CD14-positive monocyte (primary cell): ENCODE results near the gene MAPK7. TPM values are rescaled to one million over a fixed set of nuclear protein-coding genes. Genes with fewer than 3 reads are reported as not detected.

Experiments
- DNase-seq, 3 donors: peaks; one replicate each; pipeline ENCODE4 v3.0.0-alpha.2; 2011 to 2022
- H2AFZ ChIP-seq: 2 replicates; pipeline ENCODE4 v1.6.0; 2012; ENCODE audit warnings: mild to moderate bottlenecking, low read depth, low read length, inconsistent platforms; ENCODE audit not compliant: insufficient read depth, poor library complexity, severe bottlenecking
- H3K27ac ChIP-seq, 2 donors: 1 replicate in 1 of 2; 2 replicates in 1 of 2; pipeline ENCODE4 v1.5.1; 2012 to 2013; ENCODE audit warnings: low read length in 2 of 2, control low read depth in 1 of 2, inconsistent platforms in 1 of 2, low read depth in 1 of 2, mild to moderate bottlenecking in 1 of 2
- H3K27me3 ChIP-seq, 2 donors: one replicate each; pipeline versions ENCODE4 v1.6.0 to v1.6.1; 2011 to 2013; ENCODE audit warnings: low read length in 2 of 2; ENCODE audit not compliant: control insufficient read depth in 2 of 2, insufficient read depth in 2 of 2
- H3K36me3 ChIP-seq, 2 donors: replicated peaks in 1 of 2; 1 replicate in 1 of 2; 2 replicates in 1 of 2; pipeline versions ENCODE4 v1.5.1 to v1.6.1; 2012 to 2013; ENCODE audit warnings: low read length in 2 of 2, control low read depth in 1 of 2, inconsistent platforms in 1 of 2, mild to moderate bottlenecking in 1 of 2; ENCODE audit not compliant: insufficient read depth in 2 of 2, control insufficient read depth in 1 of 2
- H3K4me1 ChIP-seq, 2 donors: 1 replicate in 1 of 2; 2 replicates in 1 of 2; pipeline versions ENCODE4 v1.5.1 to v1.6.1; 2012 to 2013; ENCODE audit warnings: low read length in 2 of 2, control low read depth in 1 of 2, inconsistent platforms in 1 of 2, mild to moderate bottlenecking in 1 of 2, moderate library complexity in 1 of 2; ENCODE audit not compliant: insufficient read depth in 2 of 2, control insufficient read depth in 1 of 2
- H3K4me2 ChIP-seq: replicated peaks from 2 replicates; pipeline ENCODE3; 2012; ENCODE audit warnings: low read length, moderate library complexity, mild to moderate bottlenecking; ENCODE audit not compliant: poor library complexity, severe bottlenecking; ENCODE audit errors: extremely low read depth
- H3K4me3 ChIP-seq, 3 experiments: fragments of 200-600 bp in 1 of 3; sonication (generic) in 1 of 3; replicated peaks in 1 of 3; 1 replicate in 2 of 3; 2 replicates in 1 of 3; pipeline ENCODE4 v1.5.1; 2011 to 2013; ENCODE audit warnings: low read length in 3 of 3, mild to moderate bottlenecking in 3 of 3, control low read depth in 2 of 3, low read depth in 2 of 3, inconsistent platforms in 1 of 3, moderate library complexity in 1 of 3
- H3K79me2 ChIP-seq: 2 replicates; pipeline ENCODE4 v1.6.0; 2012; ENCODE audit warnings: mild to moderate bottlenecking, control low read depth, inconsistent platforms, low read length, moderate library complexity; ENCODE audit not compliant: insufficient read depth
- H3K9ac ChIP-seq: 2 replicates; pipeline ENCODE4 v1.6.0; 2017; ENCODE audit warnings: low read length, mild to moderate bottlenecking; ENCODE audit not compliant: insufficient read depth, poor library complexity, severe bottlenecking
- H3K9me3 ChIP-seq, 2 donors: replicated peaks in 1 of 2; 1 replicate in 1 of 2; 2 replicates in 1 of 2; pipeline versions ENCODE4 v1.5.1 to v1.6.1; 2012 to 2013; ENCODE audit warnings: low read length in 2 of 2, control low read depth in 1 of 2; ENCODE audit not compliant: control insufficient read depth in 1 of 2, insufficient read depth in 1 of 2
- H4K20me1 ChIP-seq: 2 replicates; pipeline ENCODE4 v1.6.0; 2012; ENCODE audit warnings: mild to moderate bottlenecking, low read length, control low read depth, moderate library complexity; ENCODE audit not compliant: insufficient read depth
- H3K27ac Mint-ChIP-seq, 7 donors: one replicate each; pipeline ENCODE4 v1.8.0; 2020; ENCODE audit warnings: mild to moderate bottlenecking in 7 of 7, mixed read lengths in 7 of 7, moderate library complexity in 6 of 7, inconsistent platforms in 2 of 7
- H3K27me3 Mint-ChIP-seq, 3 donors: one replicate each; pipeline ENCODE4 v1.8.0; 2021 to 2022; ENCODE audit warnings: low read depth in 3 of 3, mild to moderate bottlenecking in 3 of 3, mixed read lengths in 3 of 3, moderate library complexity in 3 of 3, inconsistent platforms in 1 of 3
- H3K36me3 Mint-ChIP-seq, 2 donors: one replicate each; pipeline ENCODE4 v1.8.0; 2020; ENCODE audit warnings: mixed read lengths in 2 of 2, inconsistent platforms in 1 of 2, mild to moderate bottlenecking in 1 of 2
- H3K4me1 Mint-ChIP-seq: one replicate; pipeline ENCODE4 v1.8.0; 2020; ENCODE audit warnings: mild to moderate bottlenecking, mixed read lengths
- H3K4me3 Mint-ChIP-seq, 2 donors: one replicate each; pipeline ENCODE4 v1.8.0; 2020; ENCODE audit warnings: mild to moderate bottlenecking in 2 of 2, mixed read lengths in 2 of 2, moderate library complexity in 1 of 2
- H3K9me3 Mint-ChIP-seq, 7 donors: one replicate each; pipeline ENCODE4 v1.8.0; 2020 to 2022; ENCODE audit warnings: mixed read lengths in 7 of 7, mild to moderate bottlenecking in 6 of 7, moderate library complexity in 6 of 7, inconsistent platforms in 2 of 7
- WGBS: methylation state at CpG from one replicate; pipeline ENCODE4 v1.1.5; 2013; ENCODE audit warnings: missing lambda C conversion rate; ENCODE audit not compliant: insufficient coverage; 5-methylcytosine and 5-hydroxymethylcytosine counted together
- intact Hi-C, 2 donors: fragments of 100-400 bp; cut with micrococcal nuclease; formaldehyde crosslinking; loops; one replicate each; pipeline versions ENCODE4 v1.15.0 to v1.15.1; 2023
- polyA plus RNA-seq, 3 donors: library from polyadenylated mRNA; depleted of rRNA in 1 of 3; unstranded in 2 of 3; stranded (reverse) in 1 of 3; fragments of 300-500 nt in 2 of 3; fragments of >200 nt in 1 of 3; fragmentation: Illumina TruSeq in 2 of 3; gene quantifications; 1 replicate in 2 of 3; 2 replicates in 1 of 3; pipeline ENCODE4 v1.2.3, GENCODE V29; 2012 to 2021
- TF ChIP-seq, protein P1 (sequence below): fragments of 200-600 bp; IDR thresholded peaks from one replicate; pipeline ENCODE4 v1.8.0; 2022; ENCODE audit warnings: antibody characterized with exemption, mild to moderate bottlenecking

Gene MAPK7
- polyA plus RNA-seq, 3 donors, result 9.3 to 130 (median 10.0) TPM

DNA sequence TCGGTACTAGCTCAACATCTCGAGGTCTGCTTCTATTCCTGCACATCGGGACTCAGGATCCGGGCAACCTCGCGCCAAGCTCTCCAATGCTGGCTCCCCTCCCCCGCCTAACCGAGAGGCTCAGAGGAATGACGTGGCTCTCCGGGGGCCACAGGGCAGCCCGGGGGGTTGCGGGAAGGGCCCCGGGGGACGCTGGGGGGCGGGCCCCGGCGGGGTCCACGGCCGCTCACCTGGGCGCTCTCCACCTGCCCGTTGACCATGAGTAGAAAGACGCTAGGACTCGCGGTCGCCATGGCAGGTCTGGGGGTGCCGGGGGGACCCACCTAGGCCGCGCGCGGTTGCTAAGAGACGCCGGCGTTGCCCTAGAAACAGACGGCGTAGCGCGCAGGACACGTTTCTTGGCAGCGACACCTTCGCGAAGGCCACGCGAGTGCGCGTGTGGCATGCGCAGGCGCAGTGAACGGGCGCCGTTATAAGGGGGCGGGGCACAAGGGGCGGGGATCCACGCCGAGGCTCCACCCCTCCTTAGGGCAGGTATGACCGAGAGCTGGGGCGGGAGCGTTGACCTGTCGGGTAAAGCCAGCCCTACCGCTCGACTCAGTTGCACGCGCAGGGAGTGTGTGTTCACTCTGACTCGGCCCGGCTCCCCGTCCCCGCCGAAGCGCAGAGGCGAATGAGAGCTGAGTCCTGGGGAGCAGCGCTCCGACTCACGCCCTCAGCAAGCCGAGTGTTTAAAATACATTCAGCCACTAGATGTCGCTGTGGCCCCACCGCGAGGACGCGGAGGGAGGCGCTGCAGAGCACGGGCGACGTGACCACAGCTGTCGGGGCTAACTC lies 15.8 kb upstream of the MAPK7 start, which contains the start of gene B9D1:
TSS of gene B9D1 (minus strand) at position 447 of the 837 bp plus-strand sequence. CDS start at position 293, 154 bp downstream.
- H3K27ac ChIP-seq, result peak within 1 kb of the TSS in 1 of 2 donors; percentile 20
- H3K4me3 ChIP-seq, result peak within 1 kb of the TSS; percentile 55 to 77 (median 71)
- no peaks in the 10 kb centered on the region for H3K36me3 ChIP-seq
- Mint-ChIP-seq H3K27me3 (peaks cover 18 to 48% (median 39%) of the 10 kb centered on the region in 3 donors), H3K4me3 (peak within 1 kb of the TSS; percentile 88 to 94), H3K27ac (peak within 1 kb of the TSS; percentile 74 to 95 (median 90)), H3K9me3 (no peaks in the 10 kb centered on the region), H3K36me3 (no peaks in the 10 kb centered on the region), H3K4me1 (peaks cover 13% of the 10 kb centered on the region)
- H3K27me3 ChIP-seq, result peaks cover 0 to 29% of the 10 kb centered on the region in 2 donors
- no peaks in the 10 kb centered on the region for H3K9me3 ChIP-seq
- H4K20me1 ChIP-seq, result no peaks in the 10 kb centered on the region
- WGBS, result under 1% methylated on average over 78 of the region's 83 CpGs
- H3K4me1 ChIP-seq, result peaks cover 10 to 13% of the 10 kb centered on the region in 2 donors
- peak within 1 kb of the TSS; percentile 23 for H3K9ac ChIP-seq
- TF ChIP-seq, protein P1, sequence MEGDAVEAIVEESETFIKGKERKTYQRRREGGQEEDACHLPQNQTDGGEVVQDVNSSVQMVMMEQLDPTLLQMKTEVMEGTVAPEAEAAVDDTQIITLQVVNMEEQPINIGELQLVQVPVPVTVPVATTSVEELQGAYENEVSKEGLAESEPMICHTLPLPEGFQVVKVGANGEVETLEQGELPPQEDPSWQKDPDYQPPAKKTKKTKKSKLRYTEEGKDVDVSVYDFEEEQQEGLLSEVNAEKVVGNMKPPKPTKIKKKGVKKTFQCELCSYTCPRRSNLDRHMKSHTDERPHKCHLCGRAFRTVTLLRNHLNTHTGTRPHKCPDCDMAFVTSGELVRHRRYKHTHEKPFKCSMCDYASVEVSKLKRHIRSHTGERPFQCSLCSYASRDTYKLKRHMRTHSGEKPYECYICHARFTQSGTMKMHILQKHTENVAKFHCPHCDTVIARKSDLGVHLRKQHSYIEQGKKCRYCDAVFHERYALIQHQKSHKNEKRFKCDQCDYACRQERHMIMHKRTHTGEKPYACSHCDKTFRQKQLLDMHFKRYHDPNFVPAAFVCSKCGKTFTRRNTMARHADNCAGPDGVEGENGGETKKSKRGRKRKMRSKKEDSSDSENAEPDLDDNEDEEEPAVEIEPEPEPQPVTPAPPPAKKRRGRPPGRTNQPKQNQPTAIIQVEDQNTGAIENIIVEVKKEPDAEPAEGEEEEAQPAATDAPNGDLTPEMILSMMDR, result peak; percentile 96
- peak; percentile 85 to 91 (median 88) for DNase-seq
- H3K79me2 ChIP-seq, result no peaks in the 10 kb centered on the region
- H3K4me2 ChIP-seq, result peak within 1 kb of the TSS; percentile 77
- peak within 1 kb of the TSS; percentile 89 for H2AFZ ChIP-seq
- intact Hi-C loops, result loop anchor here (1.0 to 10.0 kb wide), 5 partner anchors 16 to 405 kb away; partner anchors contain the start of genes ALDH3A2 (in 2 of the 2), MAPK7 (in 1 of the 2) and RNF112 (in 1 of the 2)

DNA sequence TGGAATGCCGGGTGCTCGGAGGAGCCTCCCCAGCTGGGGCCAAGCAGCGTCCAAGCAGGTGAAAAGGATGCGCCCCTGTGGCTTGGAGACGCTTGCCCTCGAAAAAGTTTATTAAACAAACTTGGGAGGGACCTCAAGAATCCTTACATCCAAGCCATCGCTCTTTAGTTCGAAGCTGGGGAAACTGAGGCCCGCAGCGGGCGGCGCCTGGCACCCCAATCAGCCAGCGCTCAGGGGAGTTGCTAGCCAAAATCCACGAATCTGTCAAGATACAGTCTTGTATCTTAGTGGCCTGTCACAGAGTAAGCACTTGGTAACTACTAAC lies 15.2 kb upstream of the MAPK7 start:
- intact Hi-C loops, result loop anchor here (1.0 to 10.0 kb wide), 5 partner anchors 16 to 404 kb away; partner anchors contain the start of genes ALDH3A2 (in 2 of the 2), MAPK7 (in 1 of the 2) and RNF112 (in 1 of the 2)
- Histone ChIP-seq H3K4me1 (peaks cover 11 to 17% of the 10 kb centered on the region in 2 donors), H2AFZ (peak overlapping the region; percentile 89), H3K27me3 (peaks cover 0 to 31% of the 10 kb centered on the region in 2 donors), H3K4me3 (peak overlapping the region in 2 of 3 experiments; percentile 71 to 77), H3K9me3 (no peaks in the 10 kb centered on the region), H3K79me2 (no peaks in the 10 kb centered on the region), H3K9ac (peak overlapping the region; percentile 23), H3K36me3 (no peaks in the 10 kb centered on the region), H4K20me1 (no peaks in the 10 kb centered on the region), H3K27ac (no peak overlapping the region), H3K4me2 (peak overlapping the region; percentile 77)
- DNase-seq, result no peak
- H3K9me3 Mint-ChIP-seq, result no peaks in the 10 kb centered on the region
- H3K36me3 Mint-ChIP-seq, result no peaks in the 10 kb centered on the region
- H3K27me3 Mint-ChIP-seq, result peaks cover 18 to 51% (median 40%) of the 10 kb centered on the region in 3 donors
- no peak overlapping the region for H3K4me3 Mint-ChIP-seq
- H3K4me1 Mint-ChIP-seq, result peaks cover 17% of the 10 kb centered on the region
- peak overlapping the region in 3 of 7 donors; percentile 89 to 90 (median 89) for H3K27ac Mint-ChIP-seq
- WGBS, result 55% methylated on average over 12 of the region's 14 CpGs
- TF ChIP-seq, protein P1, result peak; percentile 55
